Measurements from ENCODE around the gene ATP5PD.

DNA sequence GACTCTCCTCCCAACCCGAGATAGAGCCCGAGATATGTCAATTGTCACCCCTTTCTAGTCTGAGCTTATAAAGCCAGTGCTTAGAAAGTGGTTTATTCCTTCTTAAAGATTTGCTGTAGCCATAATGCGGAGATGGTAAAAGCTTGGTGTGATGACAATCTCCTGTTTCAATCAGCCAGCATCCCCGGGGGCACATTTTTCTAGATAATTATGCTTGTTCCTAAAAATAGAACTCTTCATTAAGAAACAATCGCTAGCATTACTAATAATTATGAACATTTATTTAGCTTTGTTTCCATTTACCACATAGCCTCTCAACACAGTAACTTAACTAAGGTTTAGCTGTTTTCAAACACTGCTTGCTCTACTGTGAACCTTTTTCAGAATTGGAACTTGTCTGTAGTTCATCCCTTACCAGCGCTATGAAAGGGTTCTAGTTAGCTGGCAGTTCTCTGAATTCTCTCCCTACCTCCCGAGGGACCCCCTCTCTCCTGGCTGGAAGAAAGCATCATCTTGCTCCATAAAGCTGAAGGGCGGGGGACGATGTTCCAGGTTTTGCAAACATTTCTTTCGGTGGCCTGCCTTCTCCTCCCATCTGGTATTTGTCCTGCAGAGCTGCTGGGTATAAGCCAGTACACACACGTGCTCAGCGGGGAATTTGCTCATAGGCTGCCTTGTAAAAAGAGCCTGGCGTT lies 35.2 kb downstream of the ATP5PD start:
- TF ChIP-seq, protein P1, sequence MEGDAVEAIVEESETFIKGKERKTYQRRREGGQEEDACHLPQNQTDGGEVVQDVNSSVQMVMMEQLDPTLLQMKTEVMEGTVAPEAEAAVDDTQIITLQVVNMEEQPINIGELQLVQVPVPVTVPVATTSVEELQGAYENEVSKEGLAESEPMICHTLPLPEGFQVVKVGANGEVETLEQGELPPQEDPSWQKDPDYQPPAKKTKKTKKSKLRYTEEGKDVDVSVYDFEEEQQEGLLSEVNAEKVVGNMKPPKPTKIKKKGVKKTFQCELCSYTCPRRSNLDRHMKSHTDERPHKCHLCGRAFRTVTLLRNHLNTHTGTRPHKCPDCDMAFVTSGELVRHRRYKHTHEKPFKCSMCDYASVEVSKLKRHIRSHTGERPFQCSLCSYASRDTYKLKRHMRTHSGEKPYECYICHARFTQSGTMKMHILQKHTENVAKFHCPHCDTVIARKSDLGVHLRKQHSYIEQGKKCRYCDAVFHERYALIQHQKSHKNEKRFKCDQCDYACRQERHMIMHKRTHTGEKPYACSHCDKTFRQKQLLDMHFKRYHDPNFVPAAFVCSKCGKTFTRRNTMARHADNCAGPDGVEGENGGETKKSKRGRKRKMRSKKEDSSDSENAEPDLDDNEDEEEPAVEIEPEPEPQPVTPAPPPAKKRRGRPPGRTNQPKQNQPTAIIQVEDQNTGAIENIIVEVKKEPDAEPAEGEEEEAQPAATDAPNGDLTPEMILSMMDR (IDR thresholded peaks at IDR 0.05): no peak
- TF ChIP-seq POLR2A (IDR thresholded peaks at IDR 0.05) (no peak), EP300 (IDR thresholded peaks at IDR 0.05) (peak in 1 of 2 donors; percentile 4)
